ENCODE results near the gene PRX. TPM values are rescaled to one million over a fixed set of nuclear protein-coding genes. Genes with fewer than 3 reads are reported as not detected.
"Not testable (repeated sequence)": the region's sequence is repeated elsewhere in the genome, so short reads cannot be mapped to it uniquely, and the experiment has no call there.

The PRX gene
- polyA plus RNA-seq, 1 donor, result 10.4 TPM

- DNase-seq, result no peak
These were observed 20.2 kb downstream of the PRX start for GRCh38 chr19:40392894-40393517.

GRCh38 chr19:40392123-40392522, 21.1 kb downstream of the PRX start:
- no peak for DNase-seq

GRCh38 chr19:40390084-40390742, 23.0 kb downstream of the PRX start, which contains the start of gene HIPK4:
HIPK4 (minus strand) TSS chr19:40390181; CDS start chr19:40389902, 279 bp downstream.
- DNase-seq, result no peak

GRCh38 chr19:40389404-40390083, 23.6 kb downstream of the PRX start:
- no peak for DNase-seq

GRCh38 chr19:40388481-40388880, 24.7 kb downstream of the PRX start:
- no peak for DNase-seq

- DNase-seq, result no peak
These were observed 26.0 kb downstream of the PRX start for GRCh38 chr19:40387155-40387554.

- no peak for DNase-seq
These were observed 29.4 kb downstream of the PRX start for GRCh38 chr19:40383668-40384248.

GRCh38 chr19:40381321-40381720, 31.9 kb downstream of the PRX start:
- no peak for DNase-seq

- DNase-seq, result no peak
These were observed 32.8 kb downstream of the PRX start for GRCh38 chr19:40380199-40381037.

- no peak for DNase-seq
These were observed 33.6 kb downstream of the PRX start for GRCh38 chr19:40379446-40380198.

- no peak for DNase-seq
These were observed 34.7 kb downstream of the PRX start for GRCh38 chr19:40378509-40378908.

GRCh38 chr19:40377876-40378385, 35.2 kb downstream of the PRX start:
- no peak for DNase-seq

- DNase-seq, result no peak
These were observed 36.8 kb downstream of the PRX start for GRCh38 chr19:40376286-40376862.

GRCh38 chr19:40374084-40374483, 39.1 kb downstream of the PRX start:
- DNase-seq, result no peak

- no peak for DNase-seq
These were observed 41.4 kb downstream of the PRX start for GRCh38 chr19:40371802-40372122.

- DNase-seq, result no peak
These were observed 42.0 kb downstream of the PRX start for GRCh38 chr19:40370997-40371801.

GRCh38 chr19:40370253-40370652, 42.9 kb downstream of the PRX start:
- not testable (repeated sequence) for DNase-seq

- no peak for DNase-seq
These were observed 43.4 kb downstream of the PRX start for GRCh38 chr19:40369797-40370196.

- DNase-seq, result no peak
These were observed 45.4 kb downstream of the PRX start for GRCh38 chr19:40367577-40368434.
